ENCODE results near the gene PGRMC1. TPM values are rescaled to one million over a fixed set of nuclear protein-coding genes. Genes with fewer than 3 reads are reported as not detected.
A peak's percentile ranks its signal among the peaks of the same experiment; 100 is the strongest.
"Not testable (repeated sequence)": the region's sequence is repeated elsewhere in the genome, so short reads cannot be mapped to it uniquely, and the experiment has no call there.

The PGRMC1 gene
- total RNA-seq, 2 donors from 2014 or later, result 39.7 to 50.2 TPM

DNA sequence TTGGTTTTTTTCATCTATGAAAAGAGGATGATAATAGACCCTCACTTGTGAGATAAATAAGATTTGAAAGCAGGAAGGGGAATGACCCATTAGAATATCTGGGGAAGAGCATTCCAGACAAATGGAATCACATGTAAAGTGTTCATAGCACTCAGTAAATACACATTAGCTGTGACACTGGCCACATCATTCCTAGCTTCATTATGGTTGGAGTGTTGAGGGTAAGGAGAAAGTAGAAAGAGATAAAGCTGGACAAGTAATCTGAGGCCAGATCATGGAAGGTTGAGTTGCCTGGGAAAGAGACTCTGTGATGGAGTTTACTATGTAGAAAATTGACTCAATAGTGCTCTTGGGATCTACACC is 6.9 kb upstream of the PGRMC1 start:
- DNase-seq (no peak), ATAC-seq (no peak)
- intact Hi-C loops (cut with DNase I), result no loop called here

- DNase-seq (no peak), ATAC-seq (no peak)
- intact Hi-C loops (cut with DNase I), result no loop called here
These were observed 5.2 kb upstream of the PGRMC1 start for GRCh38 chrX:119230850-119231249.

- DNase-seq (no peak), ATAC-seq (no peak)
- intact Hi-C loops (cut with DNase I), result no loop called here
These were observed 4.1 kb upstream of the PGRMC1 start for GRCh38 chrX:119231936-119232445.

DNA sequence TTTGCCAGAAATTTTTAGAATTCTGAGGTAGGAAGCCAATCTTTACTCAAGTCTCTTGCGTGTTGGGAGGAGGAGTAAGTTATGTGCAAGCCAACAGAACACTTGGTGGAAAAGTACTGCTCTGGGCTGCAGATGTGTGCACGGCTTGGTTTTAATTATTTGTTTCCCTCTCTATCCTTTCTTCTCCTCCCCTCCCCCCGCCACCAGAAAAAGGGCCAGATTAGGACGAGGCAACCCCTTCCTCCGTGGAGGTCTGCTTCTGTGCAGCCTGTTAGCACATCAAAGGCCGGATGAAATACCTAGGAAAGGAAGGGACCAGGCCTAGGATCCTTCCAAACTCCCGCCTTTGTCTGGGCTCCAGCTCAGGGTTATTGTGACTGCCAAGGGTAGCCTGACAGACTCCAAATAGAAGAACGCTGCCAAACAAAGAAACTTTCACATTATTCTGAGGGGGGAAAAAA is 1.0 kb upstream of the PGRMC1 start:
- no peak for DNase-seq
- ATAC-seq, result peak in 1 of 2 donors; percentile 20
- intact Hi-C loops (cut with DNase I), result no loop called here

DNA sequence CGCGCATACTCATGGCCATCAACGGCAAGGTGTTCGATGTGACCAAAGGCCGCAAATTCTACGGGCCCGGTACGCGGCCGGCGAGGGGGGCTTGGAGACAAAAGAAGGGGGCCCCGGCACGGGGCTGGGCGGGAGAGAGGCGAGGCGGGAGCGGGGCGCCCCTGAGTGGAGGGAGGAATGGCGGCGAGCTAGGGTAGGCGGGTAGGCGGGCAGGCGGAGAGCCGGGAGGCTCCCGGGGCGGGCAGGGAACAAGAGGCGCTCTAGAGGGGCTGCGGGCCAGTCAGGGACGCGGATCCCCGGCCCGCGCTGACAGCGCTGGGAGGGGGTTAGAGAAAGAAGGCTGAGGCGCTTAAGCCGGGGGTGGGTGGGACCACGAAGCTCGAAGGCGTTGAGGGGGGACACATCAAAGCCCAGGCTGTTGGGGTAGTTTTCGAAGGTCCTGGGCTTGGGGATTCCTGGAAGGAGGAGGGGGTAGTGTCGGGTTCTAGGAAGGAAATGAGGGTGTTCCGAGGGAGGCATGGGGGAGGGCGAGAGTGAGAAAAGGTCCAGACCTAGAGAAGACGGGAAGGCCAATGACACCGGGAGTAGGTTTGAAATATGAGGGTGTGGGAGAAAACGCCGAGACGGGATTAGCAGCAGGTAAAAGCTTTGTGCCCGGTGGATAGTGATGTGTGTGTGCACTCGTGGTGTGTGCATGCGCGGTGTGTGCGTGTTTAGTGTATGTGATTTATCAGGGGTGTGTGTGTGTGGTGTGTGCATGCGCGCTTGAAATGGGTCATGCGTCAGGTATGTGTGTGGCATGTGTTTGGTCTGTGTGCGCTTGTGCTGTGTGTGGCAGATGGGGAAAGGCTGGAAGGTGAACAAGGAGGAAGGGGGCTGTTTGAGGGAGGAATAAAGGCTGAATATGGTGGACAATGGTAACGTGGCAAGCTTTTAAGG is 807 bp downstream of the PGRMC1 start:
- DNase-seq (peak; percentile 23), ATAC-seq (peak; percentile 43 to 66)
- intact Hi-C loops (cut with DNase I), result no loop called here

DNA sequence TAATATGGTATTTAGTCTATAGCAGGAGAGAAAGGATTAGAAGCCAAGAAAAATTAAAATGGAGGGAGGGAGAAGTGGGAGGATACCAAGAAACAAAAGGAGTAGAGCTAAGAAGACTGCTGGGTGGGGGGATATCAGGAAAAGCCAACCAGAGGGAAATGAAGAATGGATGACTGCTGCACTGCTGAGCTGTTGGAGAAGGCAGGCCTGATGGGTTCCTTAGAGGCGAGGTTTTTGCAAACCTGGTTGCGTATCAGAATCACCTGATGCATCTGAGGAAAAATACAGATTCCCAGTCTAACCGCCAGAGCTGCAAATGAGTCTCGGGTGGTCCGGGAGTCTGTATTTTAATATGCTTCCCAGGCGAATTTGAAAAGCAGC is 1.5 kb downstream of the PGRMC1 start:
- ATAC-seq (no peak), DNase-seq (no peak)
- intact Hi-C loops (cut with DNase I), result no loop called here

DNA sequence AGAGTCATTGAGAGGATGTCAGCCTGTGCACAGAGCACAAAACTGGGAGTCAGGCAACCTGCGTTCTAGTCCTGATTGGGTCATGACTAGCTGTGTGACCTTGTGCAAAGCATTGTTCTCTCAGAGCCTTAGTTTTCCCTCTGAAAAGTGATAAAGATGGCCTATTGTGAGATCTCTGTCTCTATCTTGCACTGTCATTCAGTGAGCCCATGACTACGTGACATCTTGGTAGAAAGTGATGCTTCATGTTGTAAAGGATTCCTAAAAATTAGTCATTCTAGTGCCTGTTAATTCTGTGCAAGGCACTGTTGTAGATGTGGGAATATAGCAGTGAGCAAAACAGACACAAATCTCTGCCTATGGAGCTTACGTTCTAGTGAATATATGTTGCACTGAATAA is 2.5 kb downstream of the PGRMC1 start:
- DNase-seq, result no peak
- intact Hi-C loops (cut with DNase I), result no loop called here
- ATAC-seq, result no peak

DNA sequence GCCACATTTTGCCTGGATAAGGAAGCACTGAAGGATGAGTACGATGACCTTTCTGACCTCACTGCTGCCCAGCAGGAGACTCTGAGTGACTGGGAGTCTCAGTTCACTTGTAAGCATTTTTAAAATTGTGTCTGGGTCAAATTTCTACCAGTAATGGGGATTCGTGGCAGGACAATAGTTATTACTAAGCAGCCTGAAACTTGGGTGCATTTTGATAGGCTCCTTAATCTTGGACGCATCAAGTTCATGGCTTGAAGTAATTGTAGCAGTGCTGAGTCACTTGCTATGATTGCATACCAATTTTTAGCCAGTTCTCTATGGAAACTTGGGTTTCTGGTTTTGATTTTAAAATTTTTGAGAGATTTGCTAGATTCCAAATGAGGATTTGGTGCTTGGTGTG is 4.3 kb downstream of the PGRMC1 start:
- ATAC-seq (no peak), DNase-seq (no peak)
- intact Hi-C loops (cut with DNase I), result no loop called here

DNA sequence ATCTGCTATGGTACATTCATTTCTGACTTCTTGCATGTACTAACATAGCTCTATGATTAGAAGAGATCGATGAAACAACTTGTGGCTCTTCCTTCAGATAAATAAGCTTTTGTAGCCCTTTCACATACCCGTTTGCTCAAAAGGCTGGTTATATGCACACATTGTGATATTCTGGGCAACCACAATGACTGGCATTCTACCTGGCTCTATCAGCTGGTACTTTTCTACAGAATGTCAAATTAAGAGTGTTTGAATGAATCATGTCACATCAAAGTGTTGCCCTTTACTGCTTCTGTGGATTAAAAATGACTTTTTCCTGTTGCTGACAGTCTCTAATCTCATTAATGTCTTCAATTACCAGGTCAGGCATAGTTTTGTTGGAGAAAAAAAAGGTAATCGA is 11.6 kb downstream of the PGRMC1 start:
- intact Hi-C loops (cut with DNase I), result no loop called here

GRCh38 chrX:119249891-119250290 is 13.8 kb downstream of the PGRMC1 start:
- no peak for ATAC-seq
- intact Hi-C loops (cut with DNase I), result no loop called here
- no peak for DNase-seq

More for the DNA sequence above, 11.6 kb downstream of the PGRMC1 start:
- DNase-seq (no peak), ATAC-seq (no peak)

DNA sequence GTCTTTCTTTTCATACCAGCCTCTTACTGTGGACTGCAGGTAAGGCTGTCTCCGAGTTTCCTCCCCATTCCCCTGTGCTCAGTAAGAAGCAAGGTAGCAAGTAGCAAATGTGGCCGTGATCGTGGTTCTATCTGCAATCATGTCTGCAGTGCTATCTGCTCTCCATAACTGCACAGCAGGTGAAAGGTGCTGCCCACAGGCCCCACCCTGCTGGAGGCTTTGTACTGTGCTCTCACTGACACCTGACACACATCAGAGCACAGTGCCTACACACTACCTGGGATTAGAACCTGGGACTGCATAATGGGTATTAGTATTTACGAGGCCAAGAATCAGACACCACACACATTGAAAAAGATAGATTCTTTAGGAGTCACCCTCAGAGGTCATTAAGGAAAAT is 15.3 kb downstream of the PGRMC1 start:
- ATAC-seq (no peak), DNase-seq (no peak)
- intact Hi-C loops (cut with DNase I), result no loop called here

GRCh38 chrX:119252716-119253115 is 16.6 kb downstream of the PGRMC1 start:
- ATAC-seq (no peak), DNase-seq (no peak)
- intact Hi-C loops (cut with DNase I), result no loop called here

GRCh38 chrX:119266364-119266995 is 30.4 kb downstream of the PGRMC1 start:
- no peak for ATAC-seq
- DNase-seq, result no peak
- intact Hi-C loops (cut with DNase I), result no loop called here

- ATAC-seq; intact Hi-C loops (cut with DNase I); DNase-seq: not testable (repeated sequence)
These were observed 31.0 kb downstream of the PGRMC1 start for GRCh38 chrX:119267115-119267514.

DNA sequence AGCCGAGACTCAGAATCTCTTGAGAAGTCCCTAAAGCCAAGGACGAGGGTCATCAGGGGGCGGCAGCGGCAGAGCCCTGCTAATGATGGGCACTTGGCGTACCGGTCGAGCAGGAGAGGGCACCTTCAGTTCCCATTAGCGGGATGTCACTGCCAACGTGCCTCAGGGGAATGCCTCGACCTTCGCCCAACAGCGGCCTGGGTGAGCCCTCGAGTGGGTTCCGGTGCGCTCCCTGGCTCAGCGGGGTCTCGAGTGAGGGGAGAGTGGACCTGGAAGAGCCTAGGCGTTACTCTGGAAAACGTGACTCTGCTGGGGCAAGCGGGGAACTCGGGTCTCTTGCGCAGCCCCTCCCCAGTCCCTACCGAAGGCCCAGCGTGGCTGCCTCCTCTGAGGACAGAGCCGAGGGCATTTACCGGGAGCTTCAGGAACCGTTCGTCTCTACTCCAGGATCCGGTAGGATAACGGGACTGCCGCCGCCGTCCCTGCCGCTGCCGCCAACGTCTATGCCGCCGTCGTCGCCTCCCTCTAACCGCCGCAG is 36.9 kb downstream of the PGRMC1 start:
- DNase-seq, result no peak
- intact Hi-C loops (cut with DNase I), result no loop called here
- no peak for ATAC-seq

- intact Hi-C loops (cut with DNase I), result no loop called here
- ATAC-seq (peak; percentile 63 to 87), DNase-seq (peak; percentile 50)
These were observed 37.5 kb downstream of the PGRMC1 start for GRCh38 chrX:119273420-119274192.

- intact Hi-C loops (cut with DNase I); ATAC-seq; DNase-seq: not testable (repeated sequence)
These were observed 46.3 kb downstream of the PGRMC1 start for GRCh38 chrX:119282347-119282746.

- ATAC-seq (no peak), DNase-seq (no peak)
- intact Hi-C loops (cut with DNase I), result no loop called here
These were observed 52.9 kb downstream of the PGRMC1 start for GRCh38 chrX:119288890-119289393.

DNA sequence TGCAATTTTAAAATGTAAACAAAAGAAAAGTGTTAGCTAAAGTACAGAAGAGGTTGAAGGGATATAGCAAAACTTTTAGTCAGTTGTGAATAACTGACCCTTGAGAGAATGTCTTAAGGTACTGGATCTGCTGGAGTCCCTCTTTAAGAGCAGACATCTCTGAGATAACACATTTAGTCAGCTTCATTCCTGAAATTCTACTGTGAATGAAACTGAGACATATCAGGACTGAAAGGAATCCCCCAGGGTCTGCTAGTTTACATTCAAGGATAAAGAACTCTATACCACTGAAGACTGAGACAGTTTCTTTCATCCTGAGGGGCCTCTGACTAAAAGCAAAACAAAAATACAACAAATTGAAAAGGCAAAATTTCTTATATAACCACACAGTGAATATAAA is 54.4 kb downstream of the PGRMC1 start:
- DNase-seq (no peak), ATAC-seq (no peak)
- intact Hi-C loops (cut with DNase I), result no loop called here

All from left cardiac atrium (tissue), 4 donors.